ENCODE measurements around the gene DST.

Gene DST

DNA sequence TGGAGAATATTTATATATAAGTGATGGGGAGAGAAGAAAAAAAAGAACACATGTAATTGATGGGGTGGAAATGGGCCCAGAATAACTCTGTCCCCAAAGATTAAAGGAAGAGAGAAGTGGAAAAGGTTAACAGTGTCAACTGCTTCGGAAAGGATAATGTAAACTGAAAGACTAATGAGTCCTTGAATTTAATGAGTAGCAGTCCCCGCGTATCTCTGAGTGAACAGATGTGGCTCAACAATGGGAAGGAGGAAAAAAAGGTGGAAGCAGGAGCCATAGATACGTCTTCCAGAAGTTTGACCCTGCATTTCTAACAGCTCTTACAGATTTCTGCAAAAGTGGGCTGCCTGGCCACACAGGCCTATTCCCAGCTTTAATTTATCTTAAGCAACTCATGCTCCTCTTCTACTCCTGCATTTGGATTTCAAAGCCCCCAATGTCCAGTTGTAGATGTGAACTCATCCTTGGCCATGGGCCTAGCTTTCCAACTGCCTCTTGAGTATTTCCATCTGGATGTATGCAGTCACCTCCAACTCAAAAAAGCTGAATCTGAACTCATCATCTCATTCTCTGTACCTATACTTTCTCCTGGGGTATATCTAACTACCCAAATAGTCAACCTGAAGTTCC, 61.3 kb downstream of the DST start:
- H3K9me3 Mint-ChIP-seq, result peaks cover 6% of the 10 kb centered on the region
- TF ChIP-seq, protein P1, sequence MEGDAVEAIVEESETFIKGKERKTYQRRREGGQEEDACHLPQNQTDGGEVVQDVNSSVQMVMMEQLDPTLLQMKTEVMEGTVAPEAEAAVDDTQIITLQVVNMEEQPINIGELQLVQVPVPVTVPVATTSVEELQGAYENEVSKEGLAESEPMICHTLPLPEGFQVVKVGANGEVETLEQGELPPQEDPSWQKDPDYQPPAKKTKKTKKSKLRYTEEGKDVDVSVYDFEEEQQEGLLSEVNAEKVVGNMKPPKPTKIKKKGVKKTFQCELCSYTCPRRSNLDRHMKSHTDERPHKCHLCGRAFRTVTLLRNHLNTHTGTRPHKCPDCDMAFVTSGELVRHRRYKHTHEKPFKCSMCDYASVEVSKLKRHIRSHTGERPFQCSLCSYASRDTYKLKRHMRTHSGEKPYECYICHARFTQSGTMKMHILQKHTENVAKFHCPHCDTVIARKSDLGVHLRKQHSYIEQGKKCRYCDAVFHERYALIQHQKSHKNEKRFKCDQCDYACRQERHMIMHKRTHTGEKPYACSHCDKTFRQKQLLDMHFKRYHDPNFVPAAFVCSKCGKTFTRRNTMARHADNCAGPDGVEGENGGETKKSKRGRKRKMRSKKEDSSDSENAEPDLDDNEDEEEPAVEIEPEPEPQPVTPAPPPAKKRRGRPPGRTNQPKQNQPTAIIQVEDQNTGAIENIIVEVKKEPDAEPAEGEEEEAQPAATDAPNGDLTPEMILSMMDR (IDR thresholded peaks at IDR 0.05), result no peak

DNA sequence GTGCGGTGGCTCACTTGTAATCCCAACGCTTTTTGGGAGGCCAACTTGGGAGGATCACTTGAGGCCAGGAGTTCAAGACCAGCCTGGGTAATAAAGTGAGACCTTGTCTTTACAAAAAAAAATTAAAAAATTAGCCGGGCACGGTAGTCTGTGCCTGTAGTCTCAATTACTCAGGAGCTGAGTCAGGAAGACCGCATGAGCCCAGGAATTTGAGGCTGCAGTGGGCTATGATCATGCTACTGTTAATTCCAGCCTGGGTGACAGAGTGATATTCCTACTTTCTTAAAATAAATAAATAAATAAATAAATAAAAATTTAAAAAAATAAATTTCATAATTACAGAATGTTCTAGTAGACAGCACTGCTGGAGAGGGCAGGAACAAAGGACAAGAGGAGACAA, 62.4 kb downstream of the DST start:
- H3K4me3 Mint-ChIP-seq, result no peak overlapping the region
- H3K27ac Mint-ChIP-seq, result no peak overlapping the region
- H3K4me1 Mint-ChIP-seq, result no peaks in the 10 kb centered on the region
- H3K27me3 Mint-ChIP-seq (ENCODE audit: low read depth, poor library complexity), result no peaks in the 10 kb centered on the region
- TF ChIP-seq, protein P1 (IDR thresholded peaks at IDR 0.05), result no peak
- no peak for DNase-seq
- peaks cover 30% of the 10 kb centered on the region for H3K36me3 Mint-ChIP-seq (ENCODE audit: low read depth)
- H3K9me3 Mint-ChIP-seq, result no peaks in the 10 kb centered on the region

More for the DNA sequence above, 61.3 kb downstream of the DST start:
- no peaks in the 10 kb centered on the region for H3K4me1 Mint-ChIP-seq
- H3K27me3 Mint-ChIP-seq (ENCODE audit: low read depth, poor library complexity), result no peaks in the 10 kb centered on the region
- peaks cover 40% of the 10 kb centered on the region for H3K36me3 Mint-ChIP-seq (ENCODE audit: low read depth)
- H3K4me3 Mint-ChIP-seq, result no peak overlapping the region
- no peak overlapping the region for H3K27ac Mint-ChIP-seq
- no peak for DNase-seq

DNA sequence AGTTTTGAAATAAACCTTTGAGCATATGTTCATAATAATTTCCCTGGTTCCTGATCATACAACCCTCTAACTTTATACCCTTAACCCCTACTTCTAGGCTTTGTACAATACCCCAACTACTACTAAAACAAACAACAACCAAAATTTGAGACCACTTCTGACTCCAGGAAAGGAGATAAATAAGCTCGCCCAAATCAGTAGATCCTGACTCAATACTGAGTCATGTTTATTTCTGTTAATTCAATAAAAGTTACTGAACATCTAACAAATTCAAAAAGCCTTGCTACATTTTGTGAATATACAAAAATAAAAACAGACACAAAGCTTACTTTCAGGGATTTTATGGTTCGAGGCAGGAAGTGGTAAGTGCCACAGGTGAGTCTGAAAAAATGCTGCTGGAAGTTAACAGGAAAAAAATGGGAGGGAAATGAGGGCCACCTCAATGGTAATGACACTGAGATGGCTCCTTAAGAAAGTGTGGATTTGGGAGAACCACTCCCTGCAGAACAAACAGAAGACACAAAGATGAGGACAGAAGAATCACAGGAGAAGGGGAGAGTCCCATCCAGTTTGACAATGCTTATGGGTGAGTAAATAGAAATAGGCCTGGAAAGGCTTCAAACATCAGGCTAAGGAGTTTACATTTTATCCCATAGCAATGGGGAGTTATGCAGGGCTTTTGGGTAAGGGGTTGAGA, 63.4 kb downstream of the DST start:
- H3K27ac Mint-ChIP-seq, result peak overlapping the region; percentile 76
- no peak for DNase-seq
- H3K9me3 Mint-ChIP-seq, result no peaks in the 10 kb centered on the region
- TF ChIP-seq, protein P1 (IDR thresholded peaks at IDR 0.05), result no peak
- H3K4me3 Mint-ChIP-seq, result no peak overlapping the region
- H3K27me3 Mint-ChIP-seq (ENCODE audit: low read depth, poor library complexity), result no peaks in the 10 kb centered on the region
- H3K4me1 Mint-ChIP-seq, result no peaks in the 10 kb centered on the region
- peaks cover 28% of the 10 kb centered on the region for H3K36me3 Mint-ChIP-seq (ENCODE audit: low read depth)

DNA sequence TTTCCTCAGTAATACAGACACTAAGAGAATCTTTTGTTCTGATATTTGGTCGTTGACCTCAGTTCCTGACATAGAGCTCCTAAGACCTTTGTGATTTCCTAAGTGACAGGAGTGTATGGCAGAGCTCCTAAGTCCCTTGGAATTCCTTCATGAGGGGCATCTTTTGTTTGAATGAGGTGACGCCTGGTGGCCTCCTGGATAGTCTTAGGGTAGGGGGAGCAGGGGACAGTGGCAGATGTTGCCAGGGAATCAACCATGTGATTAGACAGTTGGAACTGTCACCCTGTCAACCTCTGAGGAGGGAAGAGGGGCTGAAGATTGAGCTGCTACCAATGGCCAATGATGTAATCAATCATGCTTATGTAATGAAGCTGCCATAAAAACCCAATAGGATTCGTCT, 67.0 kb downstream of the DST start:
- Mint-ChIP-seq H3K4me3 (no peak overlapping the region), H3K27me3 (ENCODE audit: low read depth, poor library complexity) (no peaks in the 10 kb centered on the region), H3K27ac (no peak overlapping the region), H3K9me3 (no peaks in the 10 kb centered on the region), H3K4me1 (peaks cover 12% of the 10 kb centered on the region), H3K36me3 (ENCODE audit: low read depth) (peaks cover 19% of the 10 kb centered on the region)
- DNase-seq, result no peak
- TF ChIP-seq, protein P1 (IDR thresholded peaks at IDR 0.05), result no peak

DNA sequence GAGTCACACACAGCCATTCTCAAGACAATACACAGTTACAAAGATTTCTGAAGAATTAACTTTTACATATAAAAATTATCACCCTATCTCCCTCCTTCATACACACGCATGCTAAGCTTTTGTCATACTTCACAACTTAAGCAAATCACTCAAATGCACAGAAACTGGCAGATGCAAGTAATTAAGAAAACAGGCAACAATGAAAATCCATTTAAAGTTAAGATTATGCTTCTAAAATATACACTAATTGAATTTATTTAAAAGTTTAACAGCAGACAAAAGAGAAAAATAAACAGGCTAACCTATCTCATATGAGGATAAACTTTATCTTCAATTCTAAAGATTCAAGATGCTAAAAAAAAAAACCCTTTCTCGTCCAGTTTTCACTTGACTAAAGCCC, 68.4 kb downstream of the DST start:
- DNase-seq, result no peak
- no peak overlapping the region for H3K27ac Mint-ChIP-seq
- no peak overlapping the region for H3K4me3 Mint-ChIP-seq
- TF ChIP-seq, protein P1 (IDR thresholded peaks at IDR 0.05), result no peak
- no peaks in the 10 kb centered on the region for H3K27me3 Mint-ChIP-seq (ENCODE audit: low read depth, poor library complexity)
- no peaks in the 10 kb centered on the region for H3K9me3 Mint-ChIP-seq
- H3K36me3 Mint-ChIP-seq (ENCODE audit: low read depth), result peaks cover 17% of the 10 kb centered on the region
- H3K4me1 Mint-ChIP-seq, result peaks cover 12% of the 10 kb centered on the region

DNA sequence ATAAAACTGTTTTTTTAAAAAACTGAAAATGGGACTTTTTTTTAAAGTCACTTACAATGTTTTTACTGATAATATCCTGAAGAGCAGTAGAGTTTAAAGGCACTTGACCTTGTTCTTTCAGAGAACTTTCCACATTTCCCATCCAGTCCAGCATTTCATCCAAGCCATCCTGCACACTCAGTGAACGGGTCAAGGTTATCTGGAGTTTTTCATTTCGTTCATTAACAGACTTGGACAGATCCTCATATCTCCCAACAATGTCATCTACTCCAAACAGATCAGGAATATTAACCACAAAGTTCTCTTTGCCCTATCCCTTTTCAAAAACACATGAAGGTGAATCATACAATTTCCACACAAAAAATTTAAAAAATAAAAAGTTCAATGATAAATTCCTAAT, 69.1 kb downstream of the DST start:
- DNase-seq, result no peak
- TF ChIP-seq, protein P1 (IDR thresholded peaks at IDR 0.05), result no peak
- peaks cover 11% of the 10 kb centered on the region for H3K36me3 Mint-ChIP-seq (ENCODE audit: low read depth)
- no peaks in the 10 kb centered on the region for H3K9me3 Mint-ChIP-seq
- H3K27me3 Mint-ChIP-seq (ENCODE audit: low read depth, poor library complexity), result no peaks in the 10 kb centered on the region
- no peak overlapping the region for H3K4me3 Mint-ChIP-seq
- peaks cover 12% of the 10 kb centered on the region for H3K4me1 Mint-ChIP-seq
- H3K27ac Mint-ChIP-seq, result no peak overlapping the region
